Measurements from ENCODE around the gene GEMIN7. TPM values are rescaled to one million over a fixed set of nuclear protein-coding genes. Genes with fewer than 3 reads are reported as not detected.

Gene GEMIN7
- total RNA-seq, 1 donor from 2014 or later = 7.3 TPM

GRCh38 chr19:45075301-45076028 lies 3.6 kb upstream of the GEMIN7 start:
- peak overlapping the region; percentile 74 for H2AFZ ChIP-seq (replicated peaks)
- peaks cover 62% of the 10 kb centered on the region for H3F3A ChIP-seq (ENCODE audit: low read depth)
- H3K4me1 ChIP-seq = peaks cover 31% of the 10 kb centered on the region
- H3K9ac ChIP-seq = no peak overlapping the region
- peak overlapping the region; percentile 47 for H3K4me3 ChIP-seq
- no peaks in the 10 kb centered on the region for H3K9me3 ChIP-seq (ENCODE audit: low read depth)
- H3K27ac Mint-ChIP-seq = no peak overlapping the region
- peaks cover 20% of the 10 kb centered on the region for H4K20me1 ChIP-seq (ENCODE audit: low read depth)
- no peaks in the 10 kb centered on the region for H3K9me3 Mint-ChIP-seq
- no peak for TF ChIP-seq CTCF (IDR thresholded peaks at IDR 0.05)
- peak; percentile 7 for TF ChIP-seq EZH2phosphoT487 (IDR thresholded peaks at IDR 0.05)
- peak; percentile 18 for TF ChIP-seq EZH2 (IDR thresholded peaks at IDR 0.05)
- H3K27me3 ChIP-seq = peaks cover 36% of the 10 kb centered on the region
- H3K36me3 ChIP-seq = no peaks in the 10 kb centered on the region
- H3K36me3 Mint-ChIP-seq = no peaks in the 10 kb centered on the region
- peak overlapping the region; percentile 74 for H3K4me2 ChIP-seq
- peak; percentile 43 for DNase-seq (ENCODE audit: low spot score)
- H3K27ac ChIP-seq = no peak overlapping the region
- peaks cover 20% of the 10 kb centered on the region for H3K27me3 Mint-ChIP-seq (ENCODE audit: insufficient read depth, low read depth)
- peak overlapping the region; percentile 71 for H3K4me3 Mint-ChIP-seq
- H3K4me1 Mint-ChIP-seq = peaks cover 25% of the 10 kb centered on the region
- H3K79me2 ChIP-seq (ENCODE audit: low read depth) = peaks cover 12% of the 10 kb centered on the region

DNA sequence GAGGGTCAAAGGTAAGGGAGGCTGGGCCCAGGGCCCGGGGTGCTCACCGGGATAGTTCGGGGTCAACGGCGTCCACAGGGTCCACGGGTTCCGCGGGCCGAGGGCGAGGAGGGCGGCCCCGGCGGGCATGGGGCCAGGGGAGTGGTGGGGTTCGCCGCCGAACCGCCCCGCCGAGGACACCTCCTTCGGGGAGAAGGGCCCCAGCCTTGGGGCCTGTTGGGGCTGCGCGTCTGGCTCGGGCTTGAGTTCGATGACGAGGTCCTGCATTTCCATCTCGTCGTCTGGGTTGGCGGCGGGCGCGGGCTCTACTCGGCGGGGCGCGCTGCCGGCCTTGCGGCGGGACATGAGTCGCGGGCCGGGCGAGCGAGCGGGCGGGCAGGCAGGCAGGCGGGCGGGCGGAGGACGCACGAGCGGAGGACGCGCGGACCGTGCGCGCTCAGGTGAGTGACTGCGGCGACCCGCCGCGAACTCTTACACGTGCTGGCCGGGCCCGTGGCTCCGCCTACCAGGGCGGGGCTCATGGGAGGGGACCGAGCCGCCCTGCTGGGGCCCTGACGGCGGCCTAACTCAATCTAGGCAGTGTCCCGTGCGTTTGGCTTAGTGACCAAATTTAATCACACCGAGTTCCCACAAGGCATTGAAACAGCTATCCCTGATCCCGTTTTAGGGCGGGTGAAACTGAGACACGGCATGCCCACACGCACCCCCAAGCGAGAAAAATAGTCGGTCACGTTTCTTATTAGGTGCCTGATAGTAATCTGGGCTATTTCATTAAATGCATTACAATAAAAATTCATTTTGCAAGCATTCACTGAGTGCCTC lies 2.8 kb upstream of the GEMIN7 start, which contains the start of gene ZNF296:
Gene ZNF296 (minus strand): TSS at position 450 of the 822 bp plus-strand sequence. CDS start 105 bp downstream, at position 345.
- H3K9ac ChIP-seq = no peak within 1 kb of the TSS
- H3K79me2 ChIP-seq (ENCODE audit: low read depth) = peaks cover 20% of the 10 kb centered on the region
- peak; percentile 91 for DNase-seq (ENCODE audit: low spot score)
- no peak within 1 kb of the TSS for H3K27ac ChIP-seq
- H3K27me3 ChIP-seq = peaks cover 36% of the 10 kb centered on the region
- peaks cover 20% of the 10 kb centered on the region for H3K27me3 Mint-ChIP-seq (ENCODE audit: insufficient read depth, low read depth)
- H4K20me1 ChIP-seq (ENCODE audit: low read depth) = peaks cover 25% of the 10 kb centered on the region
- H3K4me1 Mint-ChIP-seq = peaks cover 28% of the 10 kb centered on the region
- peaks cover 2% of the 10 kb centered on the region for H3K36me3 Mint-ChIP-seq
- H3K4me1 ChIP-seq = peaks cover 35% of the 10 kb centered on the region
- peak within 1 kb of the TSS; percentile 71 for H3K4me3 Mint-ChIP-seq
- peak within 1 kb of the TSS; percentile 74 for H2AFZ ChIP-seq (replicated peaks)
- no peaks in the 10 kb centered on the region for H3K36me3 ChIP-seq
- H3K27ac Mint-ChIP-seq = no peak within 1 kb of the TSS
- H3K4me2 ChIP-seq = peak within 1 kb of the TSS; percentile 74
- no peaks in the 10 kb centered on the region for H3K9me3 Mint-ChIP-seq
- peak within 1 kb of the TSS; percentile 47 for H3K4me3 ChIP-seq
- no peaks in the 10 kb centered on the region for H3K9me3 ChIP-seq (ENCODE audit: low read depth)
- H3F3A ChIP-seq (ENCODE audit: low read depth) = peaks cover 67% of the 10 kb centered on the region
- TF ChIP-seq EZH2 (IDR thresholded peaks at IDR 0.05) (peak; percentile 64), CTCF (IDR thresholded peaks at IDR 0.05) (no peak), EZH2phosphoT487 (IDR thresholded peaks at IDR 0.05) (peak; percentile 53)

DNA sequence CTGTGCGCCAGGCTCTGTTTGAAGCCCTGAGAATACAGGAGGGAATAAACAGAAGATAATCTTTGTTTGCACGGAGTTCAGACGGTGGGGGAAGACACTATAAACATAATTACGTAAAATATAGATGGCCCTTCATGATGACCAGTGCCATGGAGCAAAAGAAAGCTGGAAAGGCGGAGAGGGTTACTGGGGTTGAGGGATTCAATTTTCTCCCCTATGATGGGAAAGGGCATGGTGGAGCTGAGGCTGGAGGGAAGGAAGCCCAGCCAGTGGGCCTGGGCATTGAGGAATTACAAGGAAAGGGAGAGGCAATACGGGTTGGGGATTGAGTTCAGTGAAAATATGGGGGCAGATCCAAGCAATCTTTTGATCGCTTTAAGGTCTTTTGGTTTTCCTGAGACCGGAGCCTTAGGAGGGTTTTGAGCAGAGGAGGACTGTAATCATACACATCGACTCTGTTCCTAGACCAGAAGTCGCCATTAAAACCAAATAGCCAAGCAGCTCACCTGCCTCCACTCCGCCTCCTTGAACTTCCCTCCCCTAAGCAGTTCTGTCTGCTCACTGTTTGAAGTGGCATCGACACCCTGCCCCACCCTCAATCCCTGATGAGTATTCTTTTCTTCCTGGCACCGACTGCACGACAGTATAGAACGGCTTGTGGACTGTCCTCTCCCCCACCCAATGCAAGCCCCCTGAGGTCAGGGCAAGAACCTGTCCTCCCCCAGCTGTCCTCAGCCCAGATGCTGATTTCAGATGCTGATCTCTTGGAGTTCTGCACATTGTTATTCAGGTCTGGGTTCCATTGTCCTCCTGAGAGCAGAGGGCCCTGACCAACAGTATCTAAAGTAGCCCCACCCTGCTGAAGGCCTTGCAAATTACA lies 2.0 kb upstream of the GEMIN7 start:
- peak overlapping the region; percentile 74 for H2AFZ ChIP-seq (replicated peaks)
- Mint-ChIP-seq H3K36me3 (peaks cover 6% of the 10 kb centered on the region), H3K4me3 (peak overlapping the region; percentile 70), H3K27me3 (ENCODE audit: insufficient read depth, low read depth) (peaks cover 24% of the 10 kb centered on the region), H3K27ac (no peak overlapping the region), H3K9me3 (no peaks in the 10 kb centered on the region), H3K4me1 (peaks cover 30% of the 10 kb centered on the region)
- H3K9me3 ChIP-seq (ENCODE audit: low read depth) = no peaks in the 10 kb centered on the region
- H3K27me3 ChIP-seq = peaks cover 36% of the 10 kb centered on the region
- H3K9ac ChIP-seq = no peak overlapping the region
- H3K4me2 ChIP-seq = peak overlapping the region; percentile 74
- peak overlapping the region; percentile 47 for H3K4me3 ChIP-seq
- no peak for DNase-seq (ENCODE audit: low spot score)
- H4K20me1 ChIP-seq (ENCODE audit: low read depth) = peaks cover 27% of the 10 kb centered on the region
- TF ChIP-seq EZH2 (IDR thresholded peaks at IDR 0.05) (no peak), CTCF (IDR thresholded peaks at IDR 0.05) (no peak), EZH2phosphoT487 (IDR thresholded peaks at IDR 0.05) (no peak)
- peaks cover 28% of the 10 kb centered on the region for H3K79me2 ChIP-seq (ENCODE audit: low read depth)
- H3K4me1 ChIP-seq = peaks cover 35% of the 10 kb centered on the region
- H3K36me3 ChIP-seq = no peaks in the 10 kb centered on the region
- H3K27ac ChIP-seq = no peak overlapping the region
- peaks cover 67% of the 10 kb centered on the region for H3F3A ChIP-seq (ENCODE audit: low read depth)

Measured in neural progenitor cell (in vitro differentiated cells).